Measurements from ENCODE around the gene GTPBP3.
A peak's percentile ranks its signal among the peaks of the same experiment; 100 is the strongest.
"Not testable (repeated sequence)": the region's sequence is repeated elsewhere in the genome, so short reads cannot be mapped to it uniquely, and the experiment has no call there.

Gene GTPBP3

DNA sequence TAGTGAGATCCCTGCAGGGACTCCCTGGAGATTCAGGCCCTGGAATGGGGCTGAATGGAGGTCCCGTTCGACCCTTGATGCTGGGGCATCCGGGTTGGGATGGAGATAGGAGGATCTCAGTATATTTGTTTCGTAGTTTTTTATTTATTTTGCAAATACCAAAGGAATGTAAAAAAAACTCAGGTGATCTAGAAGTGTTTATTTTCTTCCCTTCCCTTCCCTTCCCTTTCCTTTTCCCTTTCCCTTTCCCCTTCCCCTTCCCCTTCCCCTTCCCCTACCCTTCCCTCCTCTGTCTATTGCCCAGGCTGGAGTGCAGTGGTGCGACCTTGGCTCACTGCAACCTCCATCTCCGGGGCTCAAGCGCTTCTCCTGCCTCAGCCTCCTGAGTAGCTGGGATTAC, 4.5 kb downstream of the GTPBP3 start:
- DNase-seq = no peak

DNA sequence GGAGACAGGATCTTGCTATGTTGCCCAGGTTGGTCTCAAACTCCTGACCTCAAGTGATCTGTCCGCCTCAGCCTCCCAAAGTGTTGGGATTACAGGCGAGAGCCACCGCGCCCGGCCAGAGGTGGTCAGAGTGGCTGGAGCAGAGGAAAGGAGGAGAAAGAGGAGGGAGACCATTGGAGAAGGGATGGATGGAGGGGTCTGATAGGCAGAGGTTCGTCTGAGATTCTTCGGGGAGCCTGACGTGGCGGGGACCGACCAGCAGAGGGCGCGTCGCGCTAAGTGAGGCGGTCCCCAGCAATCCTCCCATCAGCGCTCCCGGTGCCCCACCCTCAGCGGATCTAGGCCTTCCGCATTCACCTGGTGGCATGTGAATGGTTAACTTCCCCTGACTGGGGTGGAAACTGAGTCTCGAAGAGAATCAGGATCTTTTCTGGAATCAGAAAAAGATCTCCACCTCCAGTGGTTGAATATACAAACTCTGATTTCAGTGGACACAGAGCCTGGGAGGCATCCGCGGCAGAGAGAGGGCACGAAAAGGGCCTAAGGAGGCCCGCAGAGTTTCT, 8.8 kb downstream of the GTPBP3 start:
- DNase-seq = peak; percentile 57

DNA sequence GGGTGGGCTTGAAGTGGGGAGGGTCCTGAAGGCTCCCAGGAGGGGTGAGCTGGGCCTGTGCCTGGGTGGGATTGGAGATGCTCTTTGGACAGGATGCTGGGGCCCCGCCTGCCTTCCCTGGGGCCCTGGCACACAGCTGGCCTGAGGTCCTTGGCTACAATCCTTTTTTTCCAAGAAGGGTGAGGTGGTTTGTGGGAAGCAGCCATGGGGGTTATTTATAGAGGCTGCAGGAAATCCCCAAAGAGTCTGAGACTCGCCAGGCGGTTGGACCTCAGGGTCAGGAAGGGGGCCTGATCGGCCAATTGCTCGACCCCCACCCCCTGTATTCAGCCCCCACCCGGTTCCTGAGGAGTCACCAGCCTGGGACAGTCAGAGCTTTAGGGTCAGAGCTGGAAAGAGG, 10.0 kb downstream of the GTPBP3 start:
- DNase-seq = no peak

DNA sequence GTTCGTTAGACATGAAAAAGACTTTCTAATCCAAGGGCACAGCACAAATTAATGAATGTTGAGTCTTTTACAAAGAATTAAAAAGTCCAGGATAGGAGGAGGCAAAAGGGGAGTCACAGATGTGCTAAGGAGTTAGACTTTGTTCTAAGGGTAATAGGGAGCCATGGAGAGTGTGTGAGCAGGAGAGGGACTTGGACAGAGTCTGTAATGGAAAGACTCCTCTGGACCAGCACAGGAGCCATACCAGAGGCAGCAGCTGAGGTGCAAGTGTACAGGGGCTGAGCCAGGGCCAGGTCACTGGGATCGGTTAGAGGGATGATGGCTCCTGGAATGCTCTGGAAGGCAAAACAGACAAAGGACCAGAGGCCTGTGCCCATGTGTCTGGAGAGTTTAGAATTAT, 10.5 kb downstream of the GTPBP3 start:
- DNase-seq = no peak

DNA sequence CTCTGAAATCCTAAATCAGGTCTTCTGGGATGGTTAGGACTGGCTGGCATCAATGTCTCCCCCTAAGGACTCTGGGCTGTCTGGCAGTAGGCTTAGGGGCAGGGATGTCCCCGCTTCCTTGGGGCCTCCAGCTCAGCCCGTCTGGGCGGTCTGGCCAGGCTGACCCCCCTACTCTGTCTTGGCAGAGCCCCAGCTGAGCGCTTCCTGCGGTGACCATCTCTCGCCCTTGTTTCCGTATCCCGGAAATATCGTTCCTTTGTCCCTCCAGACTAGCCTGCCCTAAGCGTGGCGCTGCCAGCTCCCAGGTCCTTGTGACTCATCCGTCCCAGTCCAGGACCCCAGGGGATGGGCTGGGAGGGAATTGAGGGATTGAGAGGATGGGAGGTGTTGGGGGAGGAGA, 11.3 kb downstream of the GTPBP3 start:
- peak; percentile 23 for DNase-seq

DNA sequence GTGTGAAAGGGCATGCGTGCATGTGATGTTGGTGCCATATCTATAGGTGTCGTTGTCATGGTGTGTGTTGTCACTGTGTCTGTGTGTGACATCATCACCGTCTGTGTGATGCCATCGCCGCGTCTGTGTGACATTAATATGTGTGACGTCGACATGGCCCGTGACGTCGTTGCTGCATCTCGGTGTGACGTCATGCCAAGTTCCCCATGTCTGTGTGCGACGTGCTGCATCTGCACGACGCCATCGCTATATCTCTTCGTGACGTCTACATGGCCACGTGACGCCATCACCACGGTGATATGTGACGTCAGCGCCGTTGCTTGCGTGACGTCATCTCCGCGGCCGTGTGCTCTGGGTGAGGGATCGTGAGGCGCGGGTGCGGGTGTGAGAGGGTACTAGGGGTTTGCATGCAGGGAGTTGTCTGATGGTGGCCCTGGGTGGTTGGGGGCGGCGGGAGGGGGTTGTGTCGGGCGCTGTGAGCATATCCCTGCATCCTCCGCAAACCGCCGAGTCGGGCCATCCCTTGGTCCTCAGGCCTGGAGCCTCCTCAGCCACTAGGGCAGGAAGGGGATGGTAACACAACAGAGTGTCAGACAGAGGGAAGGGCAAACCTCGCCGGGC, 14.6 kb downstream of the GTPBP3 start:
- DNase-seq = no peak

DNA sequence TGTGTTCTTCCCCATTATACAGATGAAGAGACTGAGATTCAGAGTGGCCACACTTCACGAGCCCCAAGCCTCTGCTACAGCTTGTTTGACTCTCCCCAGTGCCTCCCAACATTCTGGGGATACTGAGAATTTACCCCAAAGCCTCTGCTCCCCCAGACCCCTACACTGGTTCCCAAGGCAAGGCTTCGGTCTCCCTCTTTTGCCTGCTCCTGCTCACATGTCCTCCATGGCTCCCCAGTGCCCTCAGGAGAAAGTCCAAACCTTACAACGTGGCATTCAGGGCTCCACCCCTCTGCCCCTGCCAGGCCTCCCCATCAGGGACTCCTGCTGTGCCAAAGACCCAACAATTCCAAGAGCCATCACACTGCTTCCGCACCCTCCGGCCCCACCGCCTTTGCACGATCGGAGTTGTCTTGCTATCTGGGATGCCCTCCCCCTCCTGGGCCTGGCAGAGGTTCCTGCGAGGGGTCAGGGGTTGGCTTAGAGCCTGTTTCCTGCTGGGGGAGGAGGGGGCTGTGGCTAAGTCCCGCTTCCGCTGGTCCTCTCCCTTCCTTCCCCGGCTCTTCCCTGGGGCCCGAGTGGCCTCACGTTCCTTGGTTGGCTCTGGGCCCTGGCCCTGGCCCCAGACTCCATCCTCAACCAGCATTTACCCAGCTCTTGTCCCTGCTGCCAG, 15.4 kb downstream of the GTPBP3 start:
- no peak for DNase-seq

DNA sequence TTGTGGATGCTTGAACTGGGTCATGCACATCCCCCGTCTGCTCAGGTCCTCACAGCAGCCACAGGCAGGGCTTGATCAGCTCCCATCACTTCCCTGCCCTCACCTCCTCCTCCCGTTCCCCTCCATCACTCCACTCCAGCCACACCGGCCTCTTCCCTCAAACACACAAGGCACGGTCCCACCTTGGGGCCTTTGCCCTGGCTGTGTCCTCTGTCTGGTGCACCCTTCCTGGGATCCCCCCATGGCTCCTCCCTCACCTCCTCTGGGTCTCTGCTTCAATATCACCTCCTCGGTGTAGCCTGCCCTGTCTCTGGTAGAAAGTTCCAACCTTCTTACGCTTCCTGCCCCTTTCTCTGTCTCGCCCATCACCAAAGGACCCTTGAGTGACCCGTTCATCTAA, 16.0 kb downstream of the GTPBP3 start:
- DNase-seq = no peak

DNA sequence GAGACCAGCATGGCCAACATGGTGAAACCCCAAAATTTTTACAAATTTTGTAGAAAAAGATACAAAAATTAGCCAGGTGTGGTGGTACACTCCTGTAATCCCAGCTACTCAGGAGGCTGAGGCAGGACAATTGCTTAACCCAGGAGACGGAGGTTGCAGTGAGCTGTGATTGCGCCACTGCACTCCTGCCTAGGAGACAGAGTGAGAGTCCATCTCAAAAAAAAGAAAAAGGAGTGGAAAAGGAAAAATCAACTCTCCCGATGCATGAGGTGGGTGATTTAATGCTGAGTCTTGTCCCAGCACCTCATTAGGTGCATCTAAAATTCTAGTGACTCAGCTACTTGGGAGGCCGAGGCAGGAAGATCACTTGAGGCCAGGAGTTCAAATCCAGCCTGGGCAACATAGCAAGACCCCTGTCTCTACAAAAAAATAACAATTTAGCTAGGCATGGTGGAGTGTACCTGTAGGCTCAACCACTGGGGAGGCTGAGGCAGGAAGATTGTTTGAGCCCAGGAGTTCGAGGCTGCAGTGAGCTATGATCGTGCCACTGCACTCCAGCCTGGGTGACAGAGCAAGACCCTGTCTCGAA, 19.8 kb downstream of the GTPBP3 start:
- DNase-seq = no peak

DNA sequence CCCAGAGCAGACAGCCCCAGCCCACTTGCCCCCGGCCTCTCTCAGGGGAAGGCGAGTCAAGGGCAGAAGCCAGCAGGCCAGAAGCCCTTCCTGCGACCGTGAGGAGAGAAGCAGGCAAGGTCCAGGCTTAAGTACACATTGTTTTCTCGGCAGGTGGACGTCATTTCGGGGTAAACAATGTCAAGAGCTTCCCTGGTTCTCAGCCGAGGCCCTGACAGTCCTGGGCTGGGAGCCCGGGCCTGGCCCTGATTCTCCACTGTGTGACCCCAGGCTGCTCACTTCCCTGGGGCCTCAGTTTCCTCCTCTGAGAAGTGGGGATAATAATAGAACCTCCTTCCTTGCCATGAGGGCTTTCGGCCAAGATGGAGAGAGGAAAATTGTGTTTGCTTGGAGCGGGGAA, 20.4 kb downstream of the GTPBP3 start:
- no peak for DNase-seq

DNA sequence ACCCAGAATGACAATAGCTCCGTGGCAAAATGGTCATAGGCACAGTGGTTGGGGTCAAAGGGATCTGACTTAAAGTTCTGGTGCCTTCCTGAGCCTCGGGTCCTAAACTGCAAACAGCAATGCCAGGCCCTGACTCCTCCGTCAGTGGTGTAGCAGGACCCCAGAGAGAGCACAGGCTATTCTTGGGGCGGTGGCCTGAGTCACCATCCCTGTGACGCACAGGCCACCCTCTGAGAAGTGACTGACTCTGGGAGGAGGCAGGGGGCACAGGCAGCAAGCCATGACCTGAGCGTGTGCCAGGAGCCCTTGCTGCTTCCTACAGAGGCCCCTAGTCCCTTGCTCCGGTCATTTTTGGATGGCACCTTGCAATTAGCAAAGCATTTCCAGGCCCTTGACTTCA, 21.0 kb downstream of the GTPBP3 start:
- DNase-seq = no peak

DNA sequence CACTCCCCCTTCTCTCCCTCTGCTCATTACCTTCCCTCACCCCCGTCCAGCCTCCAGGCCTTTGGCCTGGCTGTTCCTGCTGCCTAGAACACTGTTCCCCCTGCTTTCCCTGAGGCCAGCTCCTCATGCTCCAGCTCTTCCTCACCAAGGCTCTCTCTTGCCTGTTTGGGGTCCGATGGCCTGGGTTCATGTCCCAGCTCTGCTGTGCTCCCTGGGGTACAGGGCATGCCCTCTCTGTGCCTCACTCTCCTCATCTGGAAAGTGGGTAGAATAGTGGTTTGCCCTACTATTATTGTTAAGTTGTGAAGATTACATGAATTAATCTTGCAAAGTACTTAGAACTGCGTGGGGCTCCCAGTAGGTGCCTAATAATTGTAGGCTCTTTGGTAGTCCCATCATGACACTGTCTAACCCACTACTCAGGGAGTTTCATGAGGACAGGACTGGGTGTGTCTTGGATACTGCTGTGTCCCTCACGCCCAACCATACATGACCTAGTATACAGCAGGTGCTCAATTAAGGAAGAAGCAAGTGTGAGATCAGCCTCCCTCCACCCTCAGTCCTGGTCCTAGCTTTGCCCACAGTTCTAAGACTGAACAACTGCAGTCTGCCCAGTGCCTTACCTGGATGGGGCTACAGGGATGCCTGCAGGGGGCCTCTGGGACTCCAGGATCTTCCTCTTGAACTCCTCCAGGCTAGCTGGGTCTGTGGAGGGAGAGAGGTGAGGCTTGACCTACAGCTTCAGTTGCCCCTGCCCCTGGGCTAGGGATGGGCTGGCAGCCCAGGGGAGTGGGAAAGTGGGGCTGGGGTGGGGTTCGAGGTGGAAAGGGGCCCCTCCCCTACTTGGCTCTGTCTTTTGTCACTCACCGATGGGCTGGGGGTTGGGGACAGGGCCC, 22.8 kb downstream of the GTPBP3 start:
- no peak for DNase-seq

DNA sequence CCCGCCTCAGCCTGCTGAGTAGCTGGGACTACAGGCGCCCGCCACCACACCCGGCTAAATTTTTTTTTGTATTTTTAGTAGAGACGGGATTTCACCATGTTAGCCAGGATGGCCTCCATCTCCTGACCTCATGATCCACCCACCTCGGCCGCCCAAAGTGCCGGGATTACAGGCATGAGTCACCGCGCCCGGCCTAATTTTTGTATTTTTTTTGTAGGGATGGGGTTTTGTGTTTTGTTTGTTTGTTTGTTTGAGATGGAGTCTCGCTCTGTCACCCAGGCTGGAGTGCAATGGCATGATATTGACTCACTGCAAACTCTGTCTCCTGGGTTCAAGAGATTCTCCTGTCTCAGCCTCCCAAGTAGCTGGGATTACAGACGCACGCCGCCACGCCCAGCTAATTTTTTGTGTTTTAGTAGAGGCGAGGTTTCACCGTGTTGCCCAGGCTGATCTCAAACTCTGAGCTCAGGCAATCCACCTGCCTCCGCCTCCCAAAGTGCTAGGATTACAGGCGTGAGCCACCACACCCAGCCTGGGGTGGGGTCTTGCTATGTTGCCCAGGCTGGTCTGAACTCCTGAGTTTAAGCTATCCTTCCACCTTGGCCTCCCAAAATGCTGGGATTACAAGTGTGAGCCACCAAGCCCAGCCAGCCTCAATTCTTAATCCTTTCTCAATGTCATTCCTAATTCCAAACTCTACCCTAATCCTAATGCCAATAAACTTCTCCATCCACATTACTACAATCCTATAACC, 26.7 kb downstream of the GTPBP3 start:
- DNase-seq = not testable (repeated sequence)

DNA sequence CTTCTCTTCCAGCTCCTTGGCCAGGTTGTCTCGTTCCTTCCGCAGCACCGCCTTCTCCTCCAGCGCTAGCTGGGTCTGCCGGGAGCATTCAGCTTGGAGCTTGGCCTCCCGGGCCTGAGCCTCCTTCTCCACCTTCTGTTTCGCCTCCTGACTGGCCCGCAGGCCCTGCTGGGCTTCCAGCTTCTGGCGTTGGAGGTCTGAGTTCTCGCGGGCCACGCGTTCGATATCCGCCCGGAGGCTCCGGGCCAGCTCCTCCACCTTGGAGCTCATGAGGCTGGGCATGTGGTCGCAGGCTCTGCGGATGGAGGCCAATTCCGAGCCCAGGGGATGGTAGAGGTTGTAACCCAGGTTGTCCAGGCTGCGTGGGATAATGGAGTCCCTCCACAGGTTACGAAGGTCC, 28.0 kb downstream of the GTPBP3 start:
- DNase-seq = no peak

DNA sequence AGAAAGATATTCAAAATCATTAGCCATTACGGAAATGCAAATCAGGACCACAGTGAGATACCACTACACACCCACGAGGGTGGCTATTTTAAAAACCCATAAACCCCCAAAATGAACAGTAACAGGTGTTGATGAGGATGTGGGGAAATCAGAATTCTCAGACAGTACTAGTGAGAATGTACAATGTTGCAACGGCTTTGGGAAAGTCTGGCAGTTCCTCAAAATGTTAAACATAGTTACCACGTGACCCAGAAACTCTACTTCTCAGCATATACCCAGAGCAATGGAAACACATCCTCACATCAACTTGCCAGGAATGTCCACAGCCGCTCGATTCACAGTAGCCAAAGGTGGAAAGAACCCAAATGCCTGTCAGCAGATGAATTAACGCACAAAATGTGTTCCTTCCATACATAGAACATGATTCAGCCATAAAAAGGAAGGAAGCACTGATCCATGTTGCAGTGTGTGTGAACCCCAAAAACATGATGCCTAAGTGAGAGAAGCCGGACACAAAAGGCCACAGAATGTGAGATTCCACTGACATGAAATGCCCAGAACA, 32.8 kb downstream of the GTPBP3 start:
- no peak for DNase-seq

DNA sequence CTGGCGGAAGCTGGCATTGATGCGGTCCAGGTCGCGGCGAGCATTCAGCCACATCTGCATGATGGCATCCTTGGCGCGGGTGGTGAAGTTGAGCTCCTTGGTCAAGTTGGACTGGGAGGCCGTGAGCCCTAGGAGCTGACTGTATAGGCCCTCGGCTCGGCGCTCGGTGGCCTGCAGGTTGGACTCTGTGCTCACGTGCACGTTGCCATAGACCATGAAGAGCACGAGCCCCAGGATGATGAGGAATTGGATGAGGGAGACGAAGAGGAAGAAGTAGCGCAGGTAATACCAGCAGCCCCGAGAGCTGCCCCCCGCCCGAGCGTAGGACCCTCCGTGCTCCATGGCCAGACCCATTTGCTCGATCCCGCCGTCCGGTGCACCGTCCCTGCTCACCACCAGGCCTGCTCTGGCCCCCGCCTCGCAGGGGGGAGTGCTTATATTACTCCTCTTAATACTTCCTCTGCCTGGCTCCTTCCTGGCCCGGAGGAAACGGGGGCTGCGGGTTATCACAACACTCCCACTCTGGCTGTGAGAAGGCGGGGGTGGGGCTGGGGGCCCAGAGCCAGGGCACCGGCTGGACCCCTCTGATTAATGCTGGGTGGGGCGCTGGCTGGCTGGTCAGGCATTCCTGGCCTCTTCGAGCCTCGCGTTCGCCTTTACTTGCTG, 39.7 kb downstream of the GTPBP3 start, which contains the start of gene PLVAP:
PLVAP (minus strand) TSS at position 408 of the 666 bp plus-strand sequence; CDS start at position 354, 54 bp downstream.
- DNase-seq = no peak

DNA sequence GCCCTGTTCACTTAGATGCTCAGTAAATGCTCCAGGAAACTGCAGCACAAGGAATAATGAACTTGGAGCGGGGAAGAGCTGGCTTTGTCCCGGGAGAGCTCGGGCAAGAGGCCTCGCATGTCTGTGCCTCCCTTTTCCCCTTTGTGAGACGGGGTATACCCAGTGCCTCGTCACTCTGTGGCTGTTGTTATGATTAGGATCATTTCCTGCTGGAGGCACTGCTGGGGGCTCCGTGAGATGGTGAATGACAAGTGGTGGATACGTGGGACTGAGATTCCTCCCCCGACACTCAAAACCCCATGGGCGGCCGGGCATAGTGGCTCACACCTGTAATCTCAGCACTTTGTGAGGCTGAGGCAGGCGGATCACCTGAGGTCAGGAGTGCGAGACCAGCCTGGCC, 40.9 kb downstream of the GTPBP3 start:
- no peak for DNase-seq

DNA sequence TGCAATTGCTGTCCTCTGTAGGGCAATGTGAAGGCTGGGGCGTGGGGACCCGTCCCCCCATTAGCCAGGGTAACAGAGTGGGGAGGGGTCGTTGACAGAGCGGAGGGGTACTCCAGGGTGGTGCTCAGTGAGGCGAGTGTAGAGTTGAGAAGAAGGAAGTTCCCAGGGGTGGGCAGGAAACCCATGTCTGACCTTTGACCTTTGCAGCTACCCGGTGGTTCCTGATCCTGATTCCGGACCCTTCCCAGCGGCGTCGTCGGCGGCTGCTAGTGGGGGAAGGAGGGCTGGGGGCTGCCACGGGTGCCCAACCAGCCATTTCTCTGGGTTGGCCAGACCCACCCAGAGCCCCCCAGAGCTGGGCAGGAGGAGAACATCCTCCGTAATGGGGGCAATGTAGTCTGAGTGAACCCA, 41.9 kb downstream of the GTPBP3 start:
- DNase-seq = no peak

DNA sequence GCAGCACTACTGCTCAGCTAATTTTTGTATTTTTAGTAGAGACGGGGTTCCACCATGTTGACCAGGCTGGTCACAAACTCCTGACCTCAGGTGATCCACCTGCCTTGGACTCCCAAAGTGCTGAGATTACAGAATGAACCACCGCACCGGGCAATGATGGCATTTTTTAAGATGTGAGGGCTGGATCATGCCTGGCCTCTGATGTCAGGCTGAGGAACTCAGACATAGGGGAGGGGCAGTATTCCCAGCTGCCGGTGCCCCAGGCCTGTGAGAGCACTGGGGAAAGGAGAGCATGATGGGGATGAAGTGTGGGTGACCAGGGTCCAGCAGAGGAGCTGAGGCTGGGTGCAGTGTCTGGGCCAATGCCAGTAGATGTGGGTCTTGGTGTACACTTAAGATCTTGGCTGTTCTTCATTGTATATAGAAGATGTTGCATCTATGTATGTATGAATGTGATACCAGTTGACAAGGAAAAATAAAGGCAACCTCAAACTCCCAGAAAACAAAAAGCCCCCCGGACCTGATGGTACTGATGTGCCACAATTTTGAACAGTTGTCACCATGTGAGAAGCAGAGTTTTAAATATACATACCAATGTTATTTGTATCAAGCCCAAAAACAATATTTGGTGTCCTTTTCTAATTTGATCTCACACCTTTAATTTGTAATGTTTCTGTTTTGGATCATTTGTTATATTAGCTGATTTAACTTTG, 43.2 kb downstream of the GTPBP3 start:
- DNase-seq = no peak

DNA sequence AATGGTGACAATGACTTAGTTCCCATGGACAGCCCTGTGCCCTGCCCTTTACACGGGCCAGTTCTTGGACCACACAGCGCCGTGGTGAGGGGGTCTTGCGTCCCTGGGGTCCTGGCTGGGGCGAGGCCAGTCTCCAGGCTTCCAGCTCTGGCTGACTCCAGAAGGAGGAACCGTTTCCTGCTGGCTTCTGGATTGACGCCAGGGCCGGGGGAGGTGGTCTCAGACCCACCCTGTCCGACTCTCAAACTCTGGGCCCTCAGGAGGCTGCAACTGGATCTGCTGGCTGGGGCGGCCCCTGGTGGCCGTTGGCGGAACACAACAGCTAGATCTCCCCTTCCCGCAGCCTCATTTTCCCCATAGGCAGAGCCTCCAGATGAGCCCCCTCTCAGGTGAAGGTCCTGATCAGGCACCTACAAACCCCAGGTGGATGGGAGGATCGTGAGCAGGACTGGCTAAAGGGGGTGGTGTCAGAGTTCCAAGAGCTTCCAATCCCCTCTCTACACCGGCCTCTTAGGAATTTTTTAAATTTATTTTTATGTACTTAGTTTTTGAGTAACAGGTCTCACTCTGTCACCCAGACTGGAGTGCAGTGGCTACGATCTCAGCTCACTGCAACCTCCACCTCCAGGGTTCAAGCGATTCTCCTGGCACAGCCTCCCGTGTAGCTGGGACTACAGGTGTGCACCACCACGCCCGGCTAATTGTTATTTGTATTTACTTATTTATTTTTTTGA, 48.7 kb downstream of the GTPBP3 start:
- peak; percentile 29 for DNase-seq
